Measurements from ENCODE around the gene ABCB11. TPM values are rescaled to one million over a fixed set of nuclear protein-coding genes. Genes with fewer than 3 reads are reported as not detected.

ABCB11 gene
- total and polyA plus RNA-seq, 2 donors (not counting 1 experiment from before 2014, with no cell fraction given) = not detected

DNA sequence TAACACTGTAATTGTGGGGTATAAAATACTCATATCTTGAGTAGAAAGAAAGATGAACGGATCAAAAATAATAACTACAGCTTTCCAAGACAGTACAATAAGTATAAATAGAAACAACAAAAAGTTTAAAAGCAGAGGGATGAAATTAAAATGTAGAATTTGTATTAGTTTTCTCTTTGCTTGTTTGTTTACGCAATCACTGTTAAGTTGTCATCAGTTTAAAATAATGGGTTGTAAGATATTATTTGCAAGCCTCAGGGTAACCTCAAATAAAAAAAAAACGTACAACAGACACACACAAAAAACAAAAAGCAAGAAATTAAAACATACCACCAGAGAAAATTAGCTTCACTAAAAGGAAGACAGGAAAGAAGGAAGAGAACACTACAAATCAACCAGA lies 18.0 kb upstream of the ABCB11 start:
- Histone ChIP-seq H3K79me2 (ENCODE audit: control insufficient read depth, insufficient read depth, low read length) (no peaks in the 10 kb centered on the region), H3K36me3 (replicated peaks in 1 of 2; ENCODE audit: control extremely low read depth in 1 of 2, control insufficient read depth in 1 of 2, extremely low read depth in 1 of 2, insufficient read depth in 2 of 2, low read length in 1 of 2) (no peaks in the 10 kb centered on the region), H3K4me3 (ENCODE audit: control extremely low read depth in 1 of 5, extremely low read depth in 1 of 5, insufficient read depth in 1 of 5, low read depth in 2 of 5, low read length in 4 of 5) (no peak overlapping the region), H3K27me3 (replicated peaks in 1 of 4; ENCODE audit: control extremely low read depth in 1 of 4, control insufficient read depth in 3 of 4, insufficient read depth in 4 of 4, low read length in 3 of 4) (no peaks in the 10 kb centered on the region), H3K4me1 (ENCODE audit: control insufficient read depth in 2 of 2, insufficient read depth in 2 of 2, low read length in 2 of 2) (no peaks in the 10 kb centered on the region), H3K4me2 (replicated peaks; ENCODE audit: low read depth, low read length, poor library complexity, severe bottlenecking) (no peak overlapping the region), H2AFZ (ENCODE audit: insufficient read depth, low read depth, low read length, poor library complexity, severe bottlenecking) (no peak overlapping the region), H3K9ac (ENCODE audit: low read length) (no peak overlapping the region), H3K27ac (ENCODE audit: low read length in 2 of 2) (no peak overlapping the region), H4K20me1 (ENCODE audit: control insufficient read depth, insufficient read depth, low read length, poor library complexity, severe bottlenecking) (no peaks in the 10 kb centered on the region), H3K9me3 (ENCODE audit: control extremely low read depth in 1 of 3, control insufficient read depth in 2 of 3, insufficient read depth in 1 of 3, low read length in 2 of 3) (peaks cover 0 to 9% (median 2%) of the 10 kb centered on the region in 3 donors)
- intact Hi-C loops (cut with micrococcal nuclease) = no loop called here
- ATAC-seq (ENCODE audit: low read depth) (no peak), DNase-seq (no peak)
- peaks cover 3% of the 10 kb centered on the region for H3K9me3 Mint-ChIP-seq (ENCODE audit: insufficient read depth)
- H3K4me3 Mint-ChIP-seq = no peak overlapping the region
- H3K4me1 Mint-ChIP-seq = no peaks in the 10 kb centered on the region
- ChIA-PET POLR2A (no interaction called here), CTCF (no interaction called here)
- no peak overlapping the region for H3K27ac Mint-ChIP-seq
- no peaks in the 10 kb centered on the region for H3K27me3 Mint-ChIP-seq
- WGBS (ENCODE audit: insufficient coverage) = no CpG with 5 or more reads among the region's 3 CpGs
- TF ChIP-seq, protein P1, sequence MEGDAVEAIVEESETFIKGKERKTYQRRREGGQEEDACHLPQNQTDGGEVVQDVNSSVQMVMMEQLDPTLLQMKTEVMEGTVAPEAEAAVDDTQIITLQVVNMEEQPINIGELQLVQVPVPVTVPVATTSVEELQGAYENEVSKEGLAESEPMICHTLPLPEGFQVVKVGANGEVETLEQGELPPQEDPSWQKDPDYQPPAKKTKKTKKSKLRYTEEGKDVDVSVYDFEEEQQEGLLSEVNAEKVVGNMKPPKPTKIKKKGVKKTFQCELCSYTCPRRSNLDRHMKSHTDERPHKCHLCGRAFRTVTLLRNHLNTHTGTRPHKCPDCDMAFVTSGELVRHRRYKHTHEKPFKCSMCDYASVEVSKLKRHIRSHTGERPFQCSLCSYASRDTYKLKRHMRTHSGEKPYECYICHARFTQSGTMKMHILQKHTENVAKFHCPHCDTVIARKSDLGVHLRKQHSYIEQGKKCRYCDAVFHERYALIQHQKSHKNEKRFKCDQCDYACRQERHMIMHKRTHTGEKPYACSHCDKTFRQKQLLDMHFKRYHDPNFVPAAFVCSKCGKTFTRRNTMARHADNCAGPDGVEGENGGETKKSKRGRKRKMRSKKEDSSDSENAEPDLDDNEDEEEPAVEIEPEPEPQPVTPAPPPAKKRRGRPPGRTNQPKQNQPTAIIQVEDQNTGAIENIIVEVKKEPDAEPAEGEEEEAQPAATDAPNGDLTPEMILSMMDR (IDR thresholded peaks at IDR 0.05) = no peak
- no peak for TF ChIP-seq EZH2 (IDR thresholded peaks at IDR 0.05; ENCODE audit: borderline replicate concordance, insufficient read depth, low read depth, low read length, poor library complexity, severe bottlenecking)

DNA sequence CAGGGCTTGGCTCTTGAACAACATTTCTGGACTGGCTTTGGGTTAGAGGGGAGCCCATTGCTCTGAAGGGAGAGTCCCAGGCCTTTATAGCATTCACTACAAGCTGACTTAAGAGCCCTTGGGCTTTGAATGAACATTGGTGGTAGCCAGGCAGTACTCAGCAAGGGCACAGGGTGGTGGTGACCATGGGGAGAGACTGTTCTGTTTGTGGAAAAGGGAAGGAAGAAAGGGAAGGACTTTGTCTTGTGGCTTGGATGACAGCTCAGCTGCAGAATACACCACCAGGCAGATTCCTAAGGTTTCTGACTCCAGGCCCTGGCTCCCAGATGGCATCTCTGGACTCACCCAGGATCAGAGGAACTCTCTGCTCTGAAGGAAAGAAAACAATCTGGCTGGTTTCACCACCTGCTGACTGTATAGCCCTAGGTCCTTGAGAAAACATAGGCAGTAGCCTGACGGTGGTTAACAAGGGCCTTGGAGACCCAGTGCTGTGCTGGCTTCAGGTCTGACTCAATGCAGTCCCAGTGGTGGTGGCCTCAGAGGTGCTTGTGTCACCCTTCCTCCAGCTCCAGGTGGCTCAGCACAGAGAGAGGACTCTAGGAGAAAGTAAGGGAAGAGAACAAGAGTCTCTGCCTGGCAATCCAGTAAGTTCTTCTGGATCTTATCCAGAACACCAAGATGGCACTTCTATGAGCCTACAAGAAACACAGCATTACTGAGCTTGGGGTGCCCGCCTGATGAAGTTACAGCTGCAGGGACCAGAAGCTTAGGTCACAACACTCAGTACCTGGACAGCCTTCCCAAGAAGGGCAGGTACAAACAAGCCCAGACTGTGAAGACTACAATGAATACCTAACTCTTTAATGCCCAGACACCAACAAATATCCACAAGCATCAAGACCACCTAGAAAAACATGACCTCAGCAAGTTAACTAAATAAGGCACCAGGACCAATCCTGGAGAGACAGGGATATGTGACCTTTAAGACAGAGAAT lies 16.4 kb upstream of the ABCB11 start:
- no peak for DNase-seq
- Mint-ChIP-seq H3K4me3 (no peak overlapping the region), H3K27ac (no peak overlapping the region), H3K9me3 (ENCODE audit: insufficient read depth) (peaks cover 8% of the 10 kb centered on the region), H3K4me1 (no peaks in the 10 kb centered on the region), H3K27me3 (no peaks in the 10 kb centered on the region)
- Histone ChIP-seq H3K27ac (ENCODE audit: low read length in 2 of 2) (no peak overlapping the region), H3K79me2 (ENCODE audit: control insufficient read depth, insufficient read depth, low read length) (no peaks in the 10 kb centered on the region), H4K20me1 (ENCODE audit: control insufficient read depth, insufficient read depth, low read length, poor library complexity, severe bottlenecking) (no peaks in the 10 kb centered on the region), H3K4me3 (ENCODE audit: control extremely low read depth in 1 of 5, extremely low read depth in 1 of 5, insufficient read depth in 1 of 5, low read depth in 2 of 5, low read length in 4 of 5) (no peak overlapping the region), H2AFZ (ENCODE audit: insufficient read depth, low read depth, low read length, poor library complexity, severe bottlenecking) (no peak overlapping the region), H3K27me3 (replicated peaks in 1 of 4; ENCODE audit: control extremely low read depth in 1 of 4, control insufficient read depth in 3 of 4, insufficient read depth in 4 of 4, low read length in 3 of 4) (no peaks in the 10 kb centered on the region), H3K4me1 (ENCODE audit: control insufficient read depth in 2 of 2, insufficient read depth in 2 of 2, low read length in 2 of 2) (no peaks in the 10 kb centered on the region), H3K9ac (ENCODE audit: low read length) (no peak overlapping the region), H3K4me2 (replicated peaks; ENCODE audit: low read depth, low read length, poor library complexity, severe bottlenecking) (no peak overlapping the region), H3K36me3 (replicated peaks in 1 of 2; ENCODE audit: control extremely low read depth in 1 of 2, control insufficient read depth in 1 of 2, extremely low read depth in 1 of 2, insufficient read depth in 2 of 2, low read length in 1 of 2) (no peaks in the 10 kb centered on the region), H3K9me3 (ENCODE audit: control extremely low read depth in 1 of 3, control insufficient read depth in 2 of 3, insufficient read depth in 1 of 3, low read length in 2 of 3) (peaks cover 0 to 8% (median 3%) of the 10 kb centered on the region in 3 donors)
- ChIA-PET CTCF (no interaction called here), POLR2A (no interaction called here)
- intact Hi-C loops (cut with micrococcal nuclease) = no loop called here
- no peak for ATAC-seq (ENCODE audit: low read depth)
- TF ChIP-seq, protein P1 (IDR thresholded peaks at IDR 0.05) = no peak
- TF ChIP-seq EZH2 (IDR thresholded peaks at IDR 0.05; ENCODE audit: borderline replicate concordance, insufficient read depth, low read depth, low read length, poor library complexity, severe bottlenecking) = no peak
- 100% methylated on average over 2 of the region's 2 CpGs for WGBS (ENCODE audit: insufficient coverage)
